HepG2 (cell line): ENCODE data around the gene KRT4.

ENCODE experiments used
- CEBPB ChIP-seq: IDR thresholded peaks from 2 replicates; pipeline ENCODE4 v1.6.1; 2011; ENCODE audit warnings: low read depth, low read length, improper control_type of control experiment, borderline replicate concordance
- CHD2 ChIP-seq: IDR thresholded peaks from 2 replicates; pipeline ENCODE4 v1.6.1; 2011; ENCODE audit warnings: low read depth, low read length, improper control_type of control experiment
- ESRRA ChIP-seq: sonication (generic); formaldehyde crosslinking; IDR thresholded peaks from 2 replicates; pipeline ENCODE4 v1.5.1; 2020; ENCODE audit warnings: mild to moderate bottlenecking, low read depth, missing genetic modification reagents
- MIER2 ChIP-seq: IDR thresholded peaks from 2 replicates; pipeline ENCODE4 v1.6.1; 2016; ENCODE audit warnings: missing biosample characterization, missing genetic modification reagents
- TMF1 ChIP-seq: sonication (generic); formaldehyde crosslinking; IDR thresholded peaks from 2 replicates; pipeline ENCODE4 v1.8.1; 2022; ENCODE audit warnings: low read depth, missing genetic modification reagents
- U2AF2 ChIP-seq: fragments of 200-400 bp; formaldehyde crosslinking; IDR thresholded peaks from 2 replicates; pipeline ENCODE4 v1.6.1; 2017; ENCODE audit warnings: low read depth, mild to moderate bottlenecking, low read length
- ZKSCAN8 ChIP-seq: IDR thresholded peaks from 2 replicates; pipeline ENCODE4 v1.6.1; 2016; ENCODE audit warnings: borderline replicate concordance, missing genetic modification reagents, missing compliant biosample characterization
- ZNF644 ChIP-seq: IDR thresholded peaks from 2 replicates; pipeline ENCODE4 v1.6.1; 2016; ENCODE audit warnings: low read depth
- ZZZ3 ChIP-seq: sonication (generic); formaldehyde crosslinking; IDR thresholded peaks from 2 replicates; pipeline ENCODE4 v1.4.0; 2020; ENCODE audit warnings: missing genetic modification reagents, mild to moderate bottlenecking, borderline replicate concordance
- TF ChIP-seq, protein P1 (sequence below): sonication (generic); formaldehyde crosslinking; IDR thresholded peaks from 2 replicates; pipeline ENCODE4 v1.4.0; 2020; ENCODE audit warnings: missing genetic modification reagents
- TF ChIP-seq, protein P2 (sequence below): sonication (generic); formaldehyde crosslinking; IDR thresholded peaks from 2 replicates; pipeline ENCODE4 v1.9.0; 2022; ENCODE audit warnings: missing genetic modification reagents, mild to moderate bottlenecking, borderline replicate concordance
- TF ChIP-seq, protein P3 (sequence below): sonication (generic); formaldehyde crosslinking; IDR thresholded peaks from 2 replicates; pipeline ENCODE4 v1.5.0; 2020; ENCODE audit warnings: mild to moderate bottlenecking, missing genetic modification reagents
- TF ChIP-seq, protein P4 (sequence below): sonication (generic); formaldehyde crosslinking; IDR thresholded peaks from 2 replicates; pipeline ENCODE4 v1.5.0; 2020; ENCODE audit warnings: mild to moderate bottlenecking, missing genetic modification reagents, moderate library complexity

DNA sequence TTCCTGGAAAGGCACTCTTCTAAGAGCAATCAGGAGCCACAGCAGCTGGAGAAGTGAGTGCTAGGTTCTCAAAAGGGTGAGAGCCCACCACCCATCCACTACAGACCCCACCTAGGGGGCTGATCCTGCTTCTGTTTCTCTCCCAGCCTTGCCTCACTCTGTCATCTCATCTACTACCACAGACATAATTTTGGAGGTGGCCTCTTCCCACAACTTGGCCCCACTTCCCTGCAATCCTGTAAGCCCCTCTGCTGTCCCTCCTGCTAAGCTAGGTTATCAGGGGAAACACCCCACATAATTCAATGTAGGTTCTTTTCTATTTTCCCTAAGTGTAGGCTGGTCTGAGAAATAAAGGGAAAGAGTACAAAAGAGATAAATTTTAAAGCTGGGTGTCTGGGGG is 53.3 kb downstream of the KRT4 start:
- TF ChIP-seq, protein P1, sequence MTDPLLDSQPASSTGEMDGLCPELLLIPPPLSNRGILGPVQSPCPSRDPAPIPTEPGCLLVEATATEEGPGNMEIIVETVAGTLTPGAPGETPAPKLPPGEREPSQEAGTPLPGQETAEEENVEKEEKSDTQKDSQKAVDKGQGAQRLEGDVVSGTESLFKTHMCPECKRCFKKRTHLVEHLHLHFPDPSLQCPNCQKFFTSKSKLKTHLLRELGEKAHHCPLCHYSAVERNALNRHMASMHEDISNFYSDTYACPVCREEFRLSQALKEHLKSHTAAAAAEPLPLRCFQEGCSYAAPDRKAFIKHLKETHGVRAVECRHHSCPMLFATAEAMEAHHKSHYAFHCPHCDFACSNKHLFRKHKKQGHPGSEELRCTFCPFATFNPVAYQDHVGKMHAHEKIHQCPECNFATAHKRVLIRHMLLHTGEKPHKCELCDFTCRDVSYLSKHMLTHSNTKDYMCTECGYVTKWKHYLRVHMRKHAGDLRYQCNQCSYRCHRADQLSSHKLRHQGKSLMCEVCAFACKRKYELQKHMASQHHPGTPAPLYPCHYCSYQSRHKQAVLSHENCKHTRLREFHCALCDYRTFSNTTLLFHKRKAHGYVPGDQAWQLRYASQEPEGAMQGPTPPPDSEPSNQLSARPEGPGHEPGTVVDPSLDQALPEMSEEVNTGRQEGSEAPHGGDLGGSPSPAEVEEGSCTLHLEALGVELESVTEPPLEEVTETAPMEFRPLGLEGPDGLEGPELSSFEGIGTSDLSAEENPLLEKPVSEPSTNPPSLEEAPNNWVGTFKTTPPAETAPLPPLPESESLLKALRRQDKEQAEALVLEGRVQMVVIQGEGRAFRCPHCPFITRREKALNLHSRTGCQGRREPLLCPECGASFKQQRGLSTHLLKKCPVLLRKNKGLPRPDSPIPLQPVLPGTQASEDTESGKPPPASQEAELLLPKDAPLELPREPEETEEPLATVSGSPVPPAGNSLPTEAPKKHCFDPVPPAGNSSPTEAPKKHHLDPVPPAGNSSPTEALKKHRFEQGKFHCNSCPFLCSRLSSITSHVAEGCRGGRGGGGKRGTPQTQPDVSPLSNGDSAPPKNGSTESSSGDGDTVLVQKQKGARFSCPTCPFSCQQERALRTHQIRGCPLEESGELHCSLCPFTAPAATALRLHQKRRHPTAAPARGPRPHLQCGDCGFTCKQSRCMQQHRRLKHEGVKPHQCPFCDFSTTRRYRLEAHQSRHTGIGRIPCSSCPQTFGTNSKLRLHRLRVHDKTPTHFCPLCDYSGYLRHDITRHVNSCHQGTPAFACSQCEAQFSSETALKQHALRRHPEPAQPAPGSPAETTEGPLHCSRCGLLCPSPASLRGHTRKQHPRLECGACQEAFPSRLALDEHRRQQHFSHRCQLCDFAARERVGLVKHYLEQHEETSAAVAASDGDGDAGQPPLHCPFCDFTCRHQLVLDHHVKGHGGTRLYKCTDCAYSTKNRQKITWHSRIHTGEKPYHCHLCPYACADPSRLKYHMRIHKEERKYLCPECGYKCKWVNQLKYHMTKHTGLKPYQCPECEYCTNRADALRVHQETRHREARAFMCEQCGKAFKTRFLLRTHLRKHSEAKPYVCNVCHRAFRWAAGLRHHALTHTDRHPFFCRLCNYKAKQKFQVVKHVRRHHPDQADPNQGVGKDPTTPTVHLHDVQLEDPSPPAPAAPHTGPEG (CRISPR knock-in tag), result no peak
- no peak for TF ChIP-seq MIER2 (CRISPR knock-in tag)
- TF ChIP-seq, protein P2, sequence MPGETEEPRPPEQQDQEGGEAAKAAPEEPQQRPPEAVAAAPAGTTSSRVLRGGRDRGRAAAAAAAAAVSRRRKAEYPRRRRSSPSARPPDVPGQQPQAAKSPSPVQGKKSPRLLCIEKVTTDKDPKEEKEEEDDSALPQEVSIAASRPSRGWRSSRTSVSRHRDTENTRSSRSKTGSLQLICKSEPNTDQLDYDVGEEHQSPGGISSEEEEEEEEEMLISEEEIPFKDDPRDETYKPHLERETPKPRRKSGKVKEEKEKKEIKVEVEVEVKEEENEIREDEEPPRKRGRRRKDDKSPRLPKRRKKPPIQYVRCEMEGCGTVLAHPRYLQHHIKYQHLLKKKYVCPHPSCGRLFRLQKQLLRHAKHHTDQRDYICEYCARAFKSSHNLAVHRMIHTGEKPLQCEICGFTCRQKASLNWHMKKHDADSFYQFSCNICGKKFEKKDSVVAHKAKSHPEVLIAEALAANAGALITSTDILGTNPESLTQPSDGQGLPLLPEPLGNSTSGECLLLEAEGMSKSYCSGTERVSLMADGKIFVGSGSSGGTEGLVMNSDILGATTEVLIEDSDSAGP (CRISPR knock-in tag), result no peak
- no peak for TF ChIP-seq ZKSCAN8 (CRISPR knock-in tag)
- no peak for TF ChIP-seq CHD2
- TF ChIP-seq ESRRA, result no peak
- no peak for TF ChIP-seq U2AF2
- TF ChIP-seq, protein P3, sequence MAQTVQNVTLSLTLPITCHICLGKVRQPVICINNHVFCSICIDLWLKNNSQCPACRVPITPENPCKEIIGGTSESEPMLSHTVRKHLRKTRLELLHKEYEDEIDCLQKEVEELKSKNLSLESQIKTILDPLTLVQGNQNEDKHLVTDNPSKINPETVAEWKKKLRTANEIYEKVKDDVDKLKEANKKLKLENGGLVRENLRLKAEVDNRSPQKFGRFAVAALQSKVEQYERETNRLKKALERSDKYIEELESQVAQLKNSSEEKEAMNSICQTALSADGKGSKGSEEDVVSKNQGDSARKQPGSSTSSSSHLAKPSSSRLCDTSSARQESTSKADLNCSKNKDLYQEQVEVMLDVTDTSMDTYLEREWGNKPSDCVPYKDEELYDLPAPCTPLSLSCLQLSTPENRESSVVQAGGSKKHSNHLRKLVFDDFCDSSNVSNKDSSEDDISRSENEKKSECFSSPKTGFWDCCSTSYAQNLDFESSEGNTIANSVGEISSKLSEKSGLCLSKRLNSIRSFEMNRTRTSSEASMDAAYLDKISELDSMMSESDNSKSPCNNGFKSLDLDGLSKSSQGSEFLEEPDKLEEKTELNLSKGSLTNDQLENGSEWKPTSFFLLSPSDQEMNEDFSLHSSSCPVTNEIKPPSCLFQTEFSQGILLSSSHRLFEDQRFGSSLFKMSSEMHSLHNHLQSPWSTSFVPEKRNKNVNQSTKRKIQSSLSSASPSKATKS (CRISPR knock-in tag), result no peak
- no peak for TF ChIP-seq TMF1 (CRISPR knock-in tag)
- no peak for TF ChIP-seq ZZZ3
- TF ChIP-seq CEBPB, result no peak
- TF ChIP-seq, protein P4, sequence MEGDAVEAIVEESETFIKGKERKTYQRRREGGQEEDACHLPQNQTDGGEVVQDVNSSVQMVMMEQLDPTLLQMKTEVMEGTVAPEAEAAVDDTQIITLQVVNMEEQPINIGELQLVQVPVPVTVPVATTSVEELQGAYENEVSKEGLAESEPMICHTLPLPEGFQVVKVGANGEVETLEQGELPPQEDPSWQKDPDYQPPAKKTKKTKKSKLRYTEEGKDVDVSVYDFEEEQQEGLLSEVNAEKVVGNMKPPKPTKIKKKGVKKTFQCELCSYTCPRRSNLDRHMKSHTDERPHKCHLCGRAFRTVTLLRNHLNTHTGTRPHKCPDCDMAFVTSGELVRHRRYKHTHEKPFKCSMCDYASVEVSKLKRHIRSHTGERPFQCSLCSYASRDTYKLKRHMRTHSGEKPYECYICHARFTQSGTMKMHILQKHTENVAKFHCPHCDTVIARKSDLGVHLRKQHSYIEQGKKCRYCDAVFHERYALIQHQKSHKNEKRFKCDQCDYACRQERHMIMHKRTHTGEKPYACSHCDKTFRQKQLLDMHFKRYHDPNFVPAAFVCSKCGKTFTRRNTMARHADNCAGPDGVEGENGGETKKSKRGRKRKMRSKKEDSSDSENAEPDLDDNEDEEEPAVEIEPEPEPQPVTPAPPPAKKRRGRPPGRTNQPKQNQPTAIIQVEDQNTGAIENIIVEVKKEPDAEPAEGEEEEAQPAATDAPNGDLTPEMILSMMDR (CRISPR knock-in tag), result no peak
- no peak for TF ChIP-seq ZNF644 (CRISPR knock-in tag)
